COLO668 (cell line): ENCODE results near the gene SIRT3.
"Not testable (repeated sequence)": the region's sequence is repeated elsewhere in the genome, so short reads cannot be mapped to it uniquely, and the experiment has no call there.

Source experiments
- DNase-seq: peaks from one replicate; lab custom pipeline; 2025; ENCODE audit not compliant: unreplicated experiment; lab: John Stamatoyannopoulos, UW

Gene SIRT3

GRCh38 chr11:204587-205109 is 31.5 kb downstream of the SIRT3 start:
- DNase-seq, result no peak

- no peak for DNase-seq
These were observed 32.1 kb downstream of the SIRT3 start for GRCh38 chr11:203945-204586.

- no peak for DNase-seq
These were observed 32.8 kb downstream of the SIRT3 start for GRCh38 chr11:203056-203944.

GRCh38 chr11:202490-202889 is 33.7 kb downstream of the SIRT3 start:
- no peak for DNase-seq

GRCh38 chr11:201966-202365 is 34.2 kb downstream of the SIRT3 start:
- no peak for DNase-seq

- no peak for DNase-seq
These were observed 35.7 kb downstream of the SIRT3 start for GRCh38 chr11:200224-201003.

GRCh38 chr11:199782-200181 is 36.4 kb downstream of the SIRT3 start:
- no peak for DNase-seq

- DNase-seq, result no peak
These were observed 37.0 kb downstream of the SIRT3 start for GRCh38 chr11:199004-199581.

GRCh38 chr11:198236-198806 is 37.8 kb downstream of the SIRT3 start:
- DNase-seq, result no peak

- DNase-seq, result no peak
These were observed 38.4 kb downstream of the SIRT3 start for GRCh38 chr11:197741-198235.

GRCh38 chr11:196786-197731 is 39.1 kb downstream of the SIRT3 start:
- DNase-seq, result no peak

GRCh38 chr11:193481-193880 is 42.7 kb downstream of the SIRT3 start:
- DNase-seq, result not testable (repeated sequence)

- DNase-seq, result not testable (repeated sequence)
These were observed 43.4 kb downstream of the SIRT3 start, which contains the start of gene SCGB1C1 for GRCh38 chr11:192674-193128. SCGB1C1 (plus strand) TSS chr11:193078; CDS start chr11:193100, 22 bp downstream.

GRCh38 chr11:191490-192478 is 44.4 kb downstream of the SIRT3 start:
- not testable (repeated sequence) for DNase-seq

GRCh38 chr11:190546-190945 is 45.6 kb downstream of the SIRT3 start:
- not testable (repeated sequence) for DNase-seq

- not testable (repeated sequence) for DNase-seq
These were observed 46.3 kb downstream of the SIRT3 start for GRCh38 chr11:189843-190311.

- DNase-seq, result not testable (repeated sequence)
These were observed 46.9 kb downstream of the SIRT3 start for GRCh38 chr11:189200-189783.
